Fibroblast of lung (primary cell): Measurements from ENCODE around the gene ABR. TPM values are rescaled to one million over a fixed set of nuclear protein-coding genes. Genes with fewer than 3 reads are reported as not detected.

Experiments
- DNase-seq, 2 donors: peaks; one replicate each; pipeline versions ENCODE4 v3.0.0 to v3.0.0-alpha.2; 2010; ENCODE audit warnings: low read depth in 2 of 2
- H2AFZ ChIP-seq: 2 replicates; pipeline ENCODE4 v1.5.1; 2012; ENCODE audit warnings: low read length, control low read depth, inconsistent platforms
- H3K27ac ChIP-seq: 2 replicates; pipeline ENCODE4 v1.5.1; 2011; ENCODE audit warnings: low read length, control low read depth; ENCODE audit not compliant: insufficient read depth
- H3K27me3 ChIP-seq: 2 replicates; pipeline ENCODE4 v1.5.1; 2011; ENCODE audit warnings: mild to moderate bottlenecking, low read length; ENCODE audit not compliant: control insufficient read depth, insufficient read depth
- H3K36me3 ChIP-seq: 2 replicates; pipeline ENCODE4 v1.5.1; 2011; ENCODE audit warnings: low read length; ENCODE audit not compliant: control insufficient read depth, insufficient read depth
- H3K4me1 ChIP-seq: 2 replicates; pipeline ENCODE4 v1.5.1; 2011; ENCODE audit warnings: low read length; ENCODE audit not compliant: control insufficient read depth, insufficient read depth; ENCODE audit errors: extremely low read depth
- H3K4me2 ChIP-seq: 2 replicates; pipeline ENCODE4 v1.5.1; 2011; ENCODE audit warnings: low read length, control low read depth; ENCODE audit not compliant: insufficient read depth; ENCODE audit errors: extremely low read depth
- H3K4me3 ChIP-seq, 4 experiments: fragments of 200-600 bp in 1 of 4; sonication (generic) in 1 of 4; replicated peaks in 1 of 4; 2 replicates each; pipeline ENCODE4 v1.5.1; 2011 to 2016; ENCODE audit warnings: low read length in 4 of 4, low read depth in 3 of 4, mild to moderate bottlenecking in 3 of 4, control low read depth in 2 of 4, inconsistent platforms in 1 of 4, mixed read lengths in 1 of 4; ENCODE audit not compliant: insufficient read depth in 1 of 4; ENCODE audit errors: control extremely low read depth in 1 of 4
- H3K79me2 ChIP-seq: 2 replicates; pipeline ENCODE4 v1.5.1; 2012; ENCODE audit warnings: mild to moderate bottlenecking, low read length, inconsistent platforms; ENCODE audit not compliant: control insufficient read depth, insufficient read depth
- H3K9ac ChIP-seq: 2 replicates; pipeline ENCODE4 v1.5.1; 2011; ENCODE audit warnings: mild to moderate bottlenecking, low read length, control low read depth; ENCODE audit not compliant: insufficient read depth
- H3K9me3 ChIP-seq: 2 replicates; pipeline ENCODE4 v1.5.1; 2012; ENCODE audit warnings: low read depth, low read length; ENCODE audit not compliant: control insufficient read depth, insufficient read depth
- H4K20me1 ChIP-seq: 2 replicates; pipeline ENCODE4 v1.5.1; 2011; ENCODE audit warnings: low read length; ENCODE audit not compliant: control insufficient read depth, insufficient read depth; ENCODE audit errors: extremely low read depth
- CTCF ChIP-seq, 2 donors: IDR thresholded peaks in 1 of 2; conservative IDR thresholded peaks in 1 of 2; 1 replicate in 1 of 2; 2 replicates in 1 of 2; pipeline ENCODE4 v1.5.1; 2011 to 2012; ENCODE audit warnings: low read length in 2 of 2, control low read depth in 1 of 2, inconsistent platforms in 1 of 2, low read depth in 1 of 2, mild to moderate bottlenecking in 1 of 2
- EZH2 ChIP-seq: IDR thresholded peaks from 2 replicates; pipeline ENCODE4 v1.5.1; 2012; ENCODE audit warnings: low read length, control low read depth, mild to moderate bottlenecking; ENCODE audit errors: missing control alignments
- polyA plus RNA-seq, 2 donors: library from polyadenylated mRNA; depleted of rRNA in 1 of 2; stranded (reverse) in 1 of 2; unstranded in 1 of 2; fragments of >200 nt; gene quantifications; 2 replicates each; pipeline ENCODE4 v1.2.1, GENCODE V29; 2011 to 2012; ENCODE audit warnings: missing spikeins in 1 of 2
- total RNA-seq: library from RNA; depleted of rRNA; stranded (reverse); fragments of >200 nt; gene quantifications from 2 replicates; pipeline ENCODE4 v1.2.1, GENCODE V29; 2014

ABR gene
- total and polyA plus RNA-seq, 2 donors (not counting 1 experiment from before 2014, with no cell fraction given) = 43.7 to 84.7 TPM

DNA sequence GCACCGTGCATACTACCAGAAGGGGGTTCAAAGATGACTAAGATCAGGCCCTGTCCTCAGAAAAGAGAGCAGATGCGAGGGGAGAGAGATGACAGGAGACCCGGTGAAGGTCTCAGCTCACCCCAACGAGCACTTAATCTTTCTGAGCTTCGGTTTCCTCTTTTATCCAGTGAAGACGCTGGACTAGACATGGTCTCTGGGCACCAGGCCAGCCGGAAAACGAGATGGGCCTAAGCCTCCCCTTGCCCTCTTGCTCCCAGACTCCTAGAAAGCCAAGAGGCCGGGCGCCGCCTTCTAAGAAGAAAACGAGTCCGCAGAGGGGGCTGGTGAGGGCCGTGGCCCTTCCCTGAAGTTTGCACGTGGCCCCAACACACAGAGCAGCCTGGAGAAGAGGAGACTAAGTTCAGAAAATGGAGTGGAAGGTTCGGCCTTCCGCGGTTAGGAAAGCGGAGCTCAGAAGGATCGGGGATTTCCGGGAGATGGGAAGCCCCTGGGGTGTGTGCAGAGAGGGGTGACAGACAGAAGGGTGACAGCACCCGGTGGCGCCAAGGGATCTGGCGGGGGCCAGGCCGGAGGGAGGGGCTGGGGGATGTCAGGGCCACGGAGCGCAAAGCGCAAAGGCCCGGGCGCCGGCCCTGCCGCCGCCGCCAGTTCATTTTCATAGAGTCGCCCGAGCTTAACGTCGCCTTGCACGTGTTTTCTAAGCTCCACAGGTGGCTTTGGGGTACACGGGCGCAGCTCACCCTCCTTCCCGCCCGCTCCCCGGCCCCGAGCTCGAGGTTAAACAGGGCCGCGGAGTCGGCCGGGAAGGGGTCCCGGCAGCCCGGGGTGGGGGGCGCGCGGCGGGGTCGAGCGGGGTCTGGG lies 48.4 kb upstream of the ABR start:
- no peaks in the 10 kb centered on the region for H3K9me3 ChIP-seq
- H3K27ac ChIP-seq = no peak overlapping the region
- DNase-seq = no peak
- no peak overlapping the region for H3K4me2 ChIP-seq
- no peaks in the 10 kb centered on the region for H3K4me1 ChIP-seq
- H3K79me2 ChIP-seq = no peaks in the 10 kb centered on the region
- peaks cover 39% of the 10 kb centered on the region for H3K27me3 ChIP-seq
- no peaks in the 10 kb centered on the region for H3K36me3 ChIP-seq
- TF ChIP-seq CTCF (conservative IDR thresholded peaks at IDR 0.05 in 1 of 2, IDR thresholded peaks at IDR 0.05 in 1 of 2; ENCODE audit: low read depth in 1 of 2, low read length in 2 of 2) = no peak
- peak; percentile 81 for TF ChIP-seq EZH2
- no peak overlapping the region for H3K4me3 ChIP-seq
- H4K20me1 ChIP-seq = no peaks in the 10 kb centered on the region
- no peak overlapping the region for H2AFZ ChIP-seq
- H3K9ac ChIP-seq = no peak overlapping the region

DNA sequence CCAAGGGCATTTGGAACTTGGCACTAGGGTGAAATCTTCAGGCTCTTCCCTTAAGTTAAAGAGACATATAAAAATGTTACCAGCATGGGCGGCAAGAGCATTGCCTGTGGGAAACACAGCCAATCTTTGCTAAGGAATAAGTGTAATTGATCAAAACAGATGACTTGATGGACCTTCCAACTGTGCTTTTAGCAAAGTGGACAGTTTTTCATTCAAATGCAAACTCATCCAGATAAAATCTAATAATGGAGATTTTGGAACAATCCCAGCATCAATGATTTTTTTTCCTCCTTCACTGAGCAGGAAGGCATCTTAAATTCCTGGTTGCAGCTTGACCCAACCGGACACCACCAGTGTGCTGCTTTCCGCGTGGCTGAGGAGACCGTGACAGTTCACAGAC lies 47.6 kb upstream of the ABR start:
- Histone ChIP-seq H3K9me3 (no peaks in the 10 kb centered on the region), H3K4me1 (no peaks in the 10 kb centered on the region), H3K4me3 (no peak overlapping the region), H4K20me1 (no peaks in the 10 kb centered on the region), H3K4me2 (no peak overlapping the region), H3K27me3 (peaks cover 39% of the 10 kb centered on the region), H3K27ac (no peak overlapping the region), H3K9ac (no peak overlapping the region), H3K36me3 (no peaks in the 10 kb centered on the region), H3K79me2 (no peaks in the 10 kb centered on the region), H2AFZ (no peak overlapping the region)
- no peak for DNase-seq
- TF ChIP-seq EZH2 = no peak
- TF ChIP-seq CTCF (conservative IDR thresholded peaks at IDR 0.05 in 1 of 2, IDR thresholded peaks at IDR 0.05 in 1 of 2; ENCODE audit: low read depth in 1 of 2, low read length in 2 of 2) = no peak

GRCh38 chr17:1226308-1226707 lies 46.5 kb upstream of the ABR start:
- no peak overlapping the region for H3K4me3 ChIP-seq
- H3K79me2 ChIP-seq = no peaks in the 10 kb centered on the region
- no peak overlapping the region for H3K4me2 ChIP-seq
- no peak for TF ChIP-seq EZH2
- TF ChIP-seq CTCF (conservative IDR thresholded peaks at IDR 0.05 in 1 of 2, IDR thresholded peaks at IDR 0.05 in 1 of 2; ENCODE audit: low read depth in 1 of 2, low read length in 2 of 2) = no peak
- no peaks in the 10 kb centered on the region for H3K36me3 ChIP-seq
- peaks cover 34% of the 10 kb centered on the region for H3K27me3 ChIP-seq
- H3K9ac ChIP-seq = no peak overlapping the region
- no peaks in the 10 kb centered on the region for H3K4me1 ChIP-seq
- no peak for DNase-seq
- no peak overlapping the region for H3K27ac ChIP-seq
- no peak overlapping the region for H2AFZ ChIP-seq
- no peaks in the 10 kb centered on the region for H3K9me3 ChIP-seq
- no peaks in the 10 kb centered on the region for H4K20me1 ChIP-seq
